Loucy (cell line): ENCODE data around the gene SDE2.

Source experiments
- EZH2phosphoT487 ChIP-seq: fragments of 200-600 bp; IDR thresholded peaks from 2 replicates; pipeline ENCODE4 v1.6.1; 2018; ENCODE audit warnings: antibody characterized with exemption, mild to moderate bottlenecking, moderate library complexity, borderline replicate concordance
- TF ChIP-seq, protein P1 (sequence below): fragments of 200-600 bp; sonication (generic); conservative IDR thresholded peaks from 2 replicates; pipeline ENCODE4 v1.5.1; 2014; ENCODE audit warnings: mild to moderate bottlenecking, antibody characterized with exemption, low read length

- TF ChIP-seq, protein P1, sequence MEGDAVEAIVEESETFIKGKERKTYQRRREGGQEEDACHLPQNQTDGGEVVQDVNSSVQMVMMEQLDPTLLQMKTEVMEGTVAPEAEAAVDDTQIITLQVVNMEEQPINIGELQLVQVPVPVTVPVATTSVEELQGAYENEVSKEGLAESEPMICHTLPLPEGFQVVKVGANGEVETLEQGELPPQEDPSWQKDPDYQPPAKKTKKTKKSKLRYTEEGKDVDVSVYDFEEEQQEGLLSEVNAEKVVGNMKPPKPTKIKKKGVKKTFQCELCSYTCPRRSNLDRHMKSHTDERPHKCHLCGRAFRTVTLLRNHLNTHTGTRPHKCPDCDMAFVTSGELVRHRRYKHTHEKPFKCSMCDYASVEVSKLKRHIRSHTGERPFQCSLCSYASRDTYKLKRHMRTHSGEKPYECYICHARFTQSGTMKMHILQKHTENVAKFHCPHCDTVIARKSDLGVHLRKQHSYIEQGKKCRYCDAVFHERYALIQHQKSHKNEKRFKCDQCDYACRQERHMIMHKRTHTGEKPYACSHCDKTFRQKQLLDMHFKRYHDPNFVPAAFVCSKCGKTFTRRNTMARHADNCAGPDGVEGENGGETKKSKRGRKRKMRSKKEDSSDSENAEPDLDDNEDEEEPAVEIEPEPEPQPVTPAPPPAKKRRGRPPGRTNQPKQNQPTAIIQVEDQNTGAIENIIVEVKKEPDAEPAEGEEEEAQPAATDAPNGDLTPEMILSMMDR: no peak
- no peak for TF ChIP-seq EZH2phosphoT487
Measured at GRCh38 chr1:226017070-226017469, 17.9 kb upstream of the SDE2 start.
